Transverse colon (tissue), 3 donors: ENCODE measurements around the gene FGF1.

ENCODE experiments used
- CTCF ChIP-seq, 5 experiments: fragments of 200-600 bp in 3 of 5; fragments of 450-650 bp in 2 of 5; sonication (generic) in 3 of 5; IDR thresholded peaks; 1 replicate in 2 of 5; 2 replicates in 3 of 5; pipeline ENCODE4 v1.5.1; 2016 to 2017; ENCODE audit warnings: antibody characterized with exemption in 5 of 5, inconsistent platforms in 3 of 5, mild to moderate bottlenecking in 2 of 5, moderate library complexity in 1 of 5
- EP300 ChIP-seq: sonication (generic); formaldehyde crosslinking; IDR thresholded peaks from one replicate; pipeline ENCODE4 v1.6.1; 2017; ENCODE audit warnings: antibody characterized with exemption, low read depth

GRCh38 chr5:142608081-142608480, 77.8 kb downstream of the FGF1 start:
- TF ChIP-seq EP300 = no peak
- TF ChIP-seq CTCF (IDR thresholded peaks at IDR 0.05) = no peak
